ENCODE measurements around the gene KAT2B.

KAT2B gene

GRCh38 chr3:20077068-20077467, 36.8 kb downstream of the KAT2B start:
- TF ChIP-seq, protein P1, sequence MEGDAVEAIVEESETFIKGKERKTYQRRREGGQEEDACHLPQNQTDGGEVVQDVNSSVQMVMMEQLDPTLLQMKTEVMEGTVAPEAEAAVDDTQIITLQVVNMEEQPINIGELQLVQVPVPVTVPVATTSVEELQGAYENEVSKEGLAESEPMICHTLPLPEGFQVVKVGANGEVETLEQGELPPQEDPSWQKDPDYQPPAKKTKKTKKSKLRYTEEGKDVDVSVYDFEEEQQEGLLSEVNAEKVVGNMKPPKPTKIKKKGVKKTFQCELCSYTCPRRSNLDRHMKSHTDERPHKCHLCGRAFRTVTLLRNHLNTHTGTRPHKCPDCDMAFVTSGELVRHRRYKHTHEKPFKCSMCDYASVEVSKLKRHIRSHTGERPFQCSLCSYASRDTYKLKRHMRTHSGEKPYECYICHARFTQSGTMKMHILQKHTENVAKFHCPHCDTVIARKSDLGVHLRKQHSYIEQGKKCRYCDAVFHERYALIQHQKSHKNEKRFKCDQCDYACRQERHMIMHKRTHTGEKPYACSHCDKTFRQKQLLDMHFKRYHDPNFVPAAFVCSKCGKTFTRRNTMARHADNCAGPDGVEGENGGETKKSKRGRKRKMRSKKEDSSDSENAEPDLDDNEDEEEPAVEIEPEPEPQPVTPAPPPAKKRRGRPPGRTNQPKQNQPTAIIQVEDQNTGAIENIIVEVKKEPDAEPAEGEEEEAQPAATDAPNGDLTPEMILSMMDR (IDR thresholded peaks at IDR 0.05; ENCODE audit: low read depth, low read length, missing control alignments): no peak
- no peak for DNase-seq (ENCODE audit: extremely low read depth, low read depth)
- no peak overlapping the region for H3K4me3 ChIP-seq (replicated peaks; ENCODE audit: low read depth, low read length)

- TF ChIP-seq, protein P1 (IDR thresholded peaks at IDR 0.05; ENCODE audit: low read depth, low read length, missing control alignments): no peak
- no peak overlapping the region for H3K4me3 ChIP-seq (replicated peaks; ENCODE audit: low read depth, low read length)
- DNase-seq (ENCODE audit: extremely low read depth, low read depth): no peak
These were observed 38.0 kb downstream of the KAT2B start for GRCh38 chr3:20078194-20078714.

GRCh38 chr3:20079621-20080020, 39.4 kb downstream of the KAT2B start:
- TF ChIP-seq, protein P1 (IDR thresholded peaks at IDR 0.05; ENCODE audit: low read depth, low read length, missing control alignments): no peak
- no peak for DNase-seq (ENCODE audit: extremely low read depth, low read depth)
- no peak overlapping the region for H3K4me3 ChIP-seq (replicated peaks; ENCODE audit: low read depth, low read length)

GRCh38 chr3:20080956-20081554, 40.8 kb downstream of the KAT2B start:
- TF ChIP-seq, protein P1 (IDR thresholded peaks at IDR 0.05; ENCODE audit: low read depth, low read length, missing control alignments): no peak
- no peak overlapping the region for H3K4me3 ChIP-seq (replicated peaks; ENCODE audit: low read depth, low read length)
- no peak for DNase-seq (ENCODE audit: extremely low read depth, low read depth)

DNA sequence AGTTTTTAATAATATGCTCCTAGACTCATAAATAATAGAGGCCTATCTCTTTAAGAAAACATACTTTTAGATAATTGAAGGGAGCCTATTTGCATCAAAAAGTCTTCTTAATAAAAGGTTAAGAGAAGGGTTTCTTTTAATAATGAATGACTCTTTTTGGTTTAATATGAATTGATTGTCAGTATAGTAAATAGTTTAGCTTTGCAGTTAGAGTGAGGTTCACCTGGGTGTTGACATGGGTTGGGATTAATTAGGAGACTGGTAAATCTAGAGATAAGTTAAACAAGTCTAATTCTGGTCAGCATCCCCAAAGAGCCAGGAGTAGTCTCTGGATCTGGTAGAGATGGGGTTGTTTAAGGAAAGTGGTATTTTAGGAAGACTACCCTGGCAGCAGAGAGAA, 43.0 kb downstream of the KAT2B start:
- TF ChIP-seq, protein P1 (IDR thresholded peaks at IDR 0.05; ENCODE audit: low read depth, low read length, missing control alignments): no peak
- DNase-seq (ENCODE audit: extremely low read depth, low read depth): no peak

GRCh38 chr3:20083953-20084352, 43.7 kb downstream of the KAT2B start:
- no peak overlapping the region for H3K4me3 ChIP-seq (replicated peaks; ENCODE audit: low read depth, low read length)
- TF ChIP-seq, protein P1 (IDR thresholded peaks at IDR 0.05; ENCODE audit: low read depth, low read length, missing control alignments): no peak
- DNase-seq (ENCODE audit: extremely low read depth, low read depth): no peak

More for the DNA sequence above, 43.0 kb downstream of the KAT2B start:
- H3K4me3 ChIP-seq (replicated peaks; ENCODE audit: low read depth, low read length): no peak overlapping the region

Data from HFF-Myc (cell line).